SK-N-SH (cell line): Measurements from ENCODE around the gene SLC35D2. TPM values are rescaled to one million over a fixed set of nuclear protein-coding genes. Genes with fewer than 3 reads are reported as not detected.

Experiments
- CTCF ChIA-PET: fragments of 300-600, 350-600 bp; formaldehyde crosslinking; extraction: SDS; loops from one replicate; lab custom pipeline; 2021; lab: Yijun Ruan, JAX
- POLR2A ChIA-PET: fragments of 350-600 bp; sonication (Branson Sonifier 250); formaldehyde crosslinking; extraction: SDS; loops from one replicate; lab custom pipeline; 2020; ENCODE audit warnings: antibody characterized with exemption, inconsistent platforms; lab: Yijun Ruan, JAX
- DNase-seq: peaks from one replicate; pipeline ENCODE4 v3.0.0; 2012
- H2AFZ ChIP-seq: fragments of 200-600 bp; sonication (generic); 2 replicates; pipeline ENCODE4 v1.8.1; 2016; ENCODE audit warnings: antibody characterized with exemption, mild to moderate bottlenecking, low read depth
- H3F3A ChIP-seq: fragments of 200-600 bp; sonication (generic); replicated peaks from 2 replicates; pipeline ENCODE3; 2016; ENCODE audit warnings: antibody characterized with exemption, mild to moderate bottlenecking; ENCODE audit not compliant: insufficient read depth
- H3K27ac ChIP-seq, 2 experiments: fragments of 200-500 bp in 1 of 2; fragments of 200-600 bp in 1 of 2; sonication (Bioruptor generic) in 1 of 2; sonication (generic), shearing (Covaris generic) in 1 of 2; 2 replicates each; pipeline versions ENCODE4 v1.5.1 to v1.6.1; 2014 to 2016; ENCODE audit warnings: low read depth in 2 of 2, inconsistent platforms in 1 of 2, low read length in 1 of 2, mild to moderate bottlenecking in 1 of 2, mixed read lengths in 1 of 2
- H3K27me3 ChIP-seq: fragments of 200-600 bp; sonication (generic), shearing (Covaris generic); 2 replicates; pipeline ENCODE4 v1.6.1; 2016; ENCODE audit warnings: mixed run types; ENCODE audit not compliant: insufficient read depth
- H3K36me3 ChIP-seq, 2 experiments: fragments of 200-500 bp in 1 of 2; fragments of 200-600 bp in 1 of 2; sonication (Bioruptor generic) in 1 of 2; sonication (generic) in 1 of 2; replicated peaks in 1 of 2; 2 replicates each; pipeline versions ENCODE3 to v1.5.1; 2014 to 2016; ENCODE audit warnings: low read length in 1 of 2, mild to moderate bottlenecking in 1 of 2; ENCODE audit not compliant: insufficient read depth in 2 of 2, control insufficient read depth in 1 of 2
- H3K4me1 ChIP-seq, 2 experiments: fragments of 200-500 bp in 1 of 2; fragments of 200-600 bp in 1 of 2; sonication (Bioruptor generic) in 1 of 2; sonication (generic), shearing (Covaris generic) in 1 of 2; 2 replicates each; pipeline versions ENCODE4 v1.5.1 to v1.6.1; 2014 to 2016; ENCODE audit warnings: low read depth in 1 of 2, low read length in 1 of 2, mixed run types in 1 of 2; ENCODE audit not compliant: insufficient read depth in 2 of 2, control insufficient read depth in 1 of 2
- H3K4me2 ChIP-seq: fragments of 200-600 bp; sonication (generic), shearing (Covaris generic); 2 replicates; pipeline ENCODE4 v1.6.1; 2017; ENCODE audit warnings: mixed run types
- H3K4me3 ChIP-seq, 2 experiments: fragments of 200-500 bp in 1 of 2; fragments of 200-600 bp in 1 of 2; sonication (Bioruptor generic) in 1 of 2; sonication (generic), shearing (Covaris generic) in 1 of 2; 2 replicates each; pipeline versions ENCODE4 v1.5.1 to v1.8.1; 2014 to 2016; ENCODE audit warnings: low read depth in 2 of 2, inconsistent platforms in 1 of 2, low read length in 1 of 2, mild to moderate bottlenecking in 1 of 2, mixed read lengths in 1 of 2, moderate library complexity in 1 of 2
- H3K79me2 ChIP-seq: fragments of 200-600 bp; sonication (generic); 2 replicates; pipeline ENCODE4 v1.8.1; 2017; ENCODE audit warnings: mild to moderate bottlenecking; ENCODE audit not compliant: insufficient read depth
- H3K9ac ChIP-seq: fragments of 200-600 bp; sonication (generic); 2 replicates; pipeline ENCODE4 v1.6.1; 2017; ENCODE audit warnings: mixed run types
- H3K9me2 ChIP-seq: fragments of 200-600 bp; sonication (generic); 2 replicates; pipeline ENCODE4 v1.6.1; 2017; ENCODE audit warnings: mixed run types
- H3K9me3 ChIP-seq: fragments of 200-600 bp; sonication (generic); 2 replicates; pipeline ENCODE4 v1.6.1; 2017; ENCODE audit warnings: mixed run types, mild to moderate bottlenecking, moderate library complexity
- H4K20me1 ChIP-seq: fragments of 200-600 bp; sonication (generic); 2 replicates; pipeline ENCODE4 v1.6.1; 2017; ENCODE audit warnings: mild to moderate bottlenecking, mixed run types; ENCODE audit not compliant: insufficient read depth
- FOXM1 ChIP-seq: IDR thresholded peaks from 2 replicates; pipeline ENCODE4 v1.4.0; 2012; ENCODE audit warnings: low read depth, mild to moderate bottlenecking
- JUND ChIP-seq: IDR thresholded peaks from 2 replicates; pipeline ENCODE4 v1.4.0; 2012
- MXI1 ChIP-seq: IDR thresholded peaks from 2 replicates; pipeline ENCODE4 v1.6.1; 2012; ENCODE audit warnings: mild to moderate bottlenecking, low read depth, low read length, improper control_type of control experiment
- NFIC ChIP-seq: IDR thresholded peaks from 2 replicates; pipeline ENCODE4 v1.4.0; 2012; ENCODE audit warnings: borderline replicate concordance
- PBX3 ChIP-seq: IDR thresholded peaks from 2 replicates; pipeline ENCODE4; 2012
- POLR2AphosphoS5 ChIP-seq: IDR thresholded peaks from 2 replicates; pipeline ENCODE4 v1.6.1; 2012; ENCODE audit warnings: low read depth, low read length
- RAD21 ChIP-seq: IDR thresholded peaks from 2 replicates; pipeline ENCODE4 v1.6.1; 2012; ENCODE audit warnings: mild to moderate bottlenecking, low read length
- RCOR1 ChIP-seq: fragments of 150-350 bp; IDR thresholded peaks from 2 replicates; pipeline ENCODE4 v1.6.1; 2017; ENCODE audit warnings: antibody characterized with exemption, low read length
- REST ChIP-seq: IDR thresholded peaks from 2 replicates; pipeline ENCODE4 v1.6.1; 2012; ENCODE audit warnings: mild to moderate bottlenecking, low read depth, low read length, moderate library complexity
- RFX5 ChIP-seq: IDR thresholded peaks from 2 replicates; pipeline ENCODE4 v1.6.1; 2012; ENCODE audit warnings: mild to moderate bottlenecking, improper control_type of control experiment, low read length
- RXRA ChIP-seq: IDR thresholded peaks from 2 replicates; pipeline ENCODE4 v1.4.0; 2012; ENCODE audit warnings: low read depth, mild to moderate bottlenecking, borderline replicate concordance
- TCF12 ChIP-seq: IDR thresholded peaks from 2 replicates; pipeline ENCODE4 v1.4.0; 2012
- USF2 ChIP-seq: fragments of 150-350 bp; IDR thresholded peaks from 2 replicates; pipeline ENCODE4 v1.6.1; 2017; ENCODE audit warnings: antibody characterized with exemption, low read length, low read depth, borderline replicate concordance
- YY1 ChIP-seq: IDR thresholded peaks from 2 replicates; pipeline ENCODE4 v1.4.0; 2012; ENCODE audit warnings: low read depth, mild to moderate bottlenecking
- WGBS: methylation state at CpG from one replicate; pipeline ENCODE4 v1.1.6; 2017; ENCODE audit warnings: low lambda C conversion rate; 5-methylcytosine and 5-hydroxymethylcytosine counted together
- polyA plus RNA-seq, 3 experiments: library from polyadenylated mRNA; depleted of rRNA; stranded (reverse); fragments of >200 nt; gene quantifications; 2 replicates each; pipeline ENCODE4 v1.2.3, GENCODE V29; 2012
- TF ChIP-seq, protein P1 (sequence below): fragments of 150-350 bp; IDR thresholded peaks from 2 replicates; pipeline ENCODE4 v1.6.1; 2016; ENCODE audit warnings: mild to moderate bottlenecking, low read depth, low read length

Gene SLC35D2
- polyA plus RNA-seq, 1 of the 3 experiments (the other 2 are of a cell fraction) = 26.1 TPM

GRCh38 chr9:96344458-96345180, 38.9 kb downstream of the SLC35D2 start (continued):
- TF ChIP-seq TCF12 (peak; percentile 57; the same call in 1 of the 2 replicates), RAD21 (no peak)
- TF ChIP-seq, protein P1, sequence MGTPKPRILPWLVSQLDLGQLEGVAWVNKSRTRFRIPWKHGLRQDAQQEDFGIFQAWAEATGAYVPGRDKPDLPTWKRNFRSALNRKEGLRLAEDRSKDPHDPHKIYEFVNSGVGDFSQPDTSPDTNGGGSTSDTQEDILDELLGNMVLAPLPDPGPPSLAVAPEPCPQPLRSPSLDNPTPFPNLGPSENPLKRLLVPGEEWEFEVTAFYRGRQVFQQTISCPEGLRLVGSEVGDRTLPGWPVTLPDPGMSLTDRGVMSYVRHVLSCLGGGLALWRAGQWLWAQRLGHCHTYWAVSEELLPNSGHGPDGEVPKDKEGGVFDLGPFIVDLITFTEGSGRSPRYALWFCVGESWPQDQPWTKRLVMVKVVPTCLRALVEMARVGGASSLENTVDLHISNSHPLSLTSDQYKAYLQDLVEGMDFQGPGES = no peak

GRCh38 chr9:96343515-96344360, 39.8 kb downstream of the SLC35D2 start:
- ChIA-PET CTCF (interaction anchor here (1.0 to 3.3 kb wide), 2 partner anchors 17 to 97 kb away, joined by 3 to 19 read pairs; no protein-coding TSS in a partner anchor), POLR2A (no interaction called here)
- Histone ChIP-seq H3K79me2 (no peaks in the 10 kb centered on the region), H3F3A (peaks cover 53% of the 10 kb centered on the region), H3K36me3 (peaks cover 8 to 23% of the 10 kb centered on the region in 2 experiments), H3K27me3 (no peaks in the 10 kb centered on the region), H3K27ac (peak overlapping the region; percentile 63 to 81; a peak in 3 of 4 replicates), H4K20me1 (no peaks in the 10 kb centered on the region), H3K4me3 (no peak overlapping the region), H3K9me2 (no peaks in the 10 kb centered on the region), H3K9me3 (no peaks in the 10 kb centered on the region), H3K4me2 (peak overlapping the region; percentile 17; the same call in 1 of the 2 replicates), H2AFZ (no peak overlapping the region), H3K9ac (peak overlapping the region; percentile 48; the same call in 1 of the 2 replicates), H3K4me1 (peaks cover 2 to 34% of the 10 kb centered on the region in 2 experiments; a peak in 3 of 4 replicates)
- TF ChIP-seq RFX5 (no peak), USF2 (no peak), REST (no peak), MXI1 (no peak), FOXM1 (no peak), PBX3 (no peak), RAD21 (no peak), NFIC (no peak), POLR2AphosphoS5 (no peak), RCOR1 (no peak), RXRA (no peak), JUND (no peak), YY1 (no peak)
- DNase-seq = no peak
- 79% methylated on average over 5 of the region's 5 CpGs for WGBS
